Liver (tissue), 9 donors: ENCODE measurements around the gene ARL5A. TPM values are rescaled to one million over a fixed set of nuclear protein-coding genes. Genes with fewer than 3 reads are reported as not detected.

Experiments
- DNase-seq: peaks from one replicate; pipeline ENCODE4 v3.0.0-alpha.2; 2017; ENCODE audit warnings: low spot score
- H3K27ac ChIP-seq, 2 donors: one replicate each; pipeline ENCODE4 v1.7.0; 2013; ENCODE audit warnings: inconsistent platforms in 2 of 2, low read length in 2 of 2, control low read depth in 1 of 2, low read depth in 1 of 2, mild to moderate bottlenecking in 1 of 2
- H3K27me3 ChIP-seq, 4 donors: one replicate each; pipeline versions ENCODE4 v1.6.1 to v1.7.0; 2013; ENCODE audit warnings: low read length in 3 of 4, inconsistent platforms in 1 of 4, mild to moderate bottlenecking in 1 of 4, moderate library complexity in 1 of 4; ENCODE audit not compliant: control insufficient read depth in 4 of 4, insufficient read depth in 4 of 4
- H3K36me3 ChIP-seq, 4 donors: one replicate each; pipeline versions ENCODE4 v1.6.1 to v1.7.0; 2013; ENCODE audit warnings: low read length in 3 of 4, mild to moderate bottlenecking in 3 of 4, low read depth in 1 of 4, moderate library complexity in 1 of 4; ENCODE audit not compliant: control insufficient read depth in 4 of 4, insufficient read depth in 3 of 4
- H3K4me1 ChIP-seq, 4 donors: one replicate each; pipeline versions ENCODE4 v1.6.1 to v1.7.0; 2013; ENCODE audit warnings: low read length in 3 of 4, mild to moderate bottlenecking in 3 of 4, moderate library complexity in 1 of 4; ENCODE audit not compliant: control insufficient read depth in 4 of 4, insufficient read depth in 4 of 4
- H3K4me3 ChIP-seq, 3 donors: one replicate each; pipeline versions ENCODE4 v1.6.1 to v1.7.0; 2013; ENCODE audit warnings: low read length in 3 of 3, control low read depth in 1 of 3, low read depth in 1 of 3, mild to moderate bottlenecking in 1 of 3
- H3K9ac ChIP-seq, 2 donors: one replicate each; pipeline ENCODE4 v1.7.0; 2013; ENCODE audit warnings: low read length in 2 of 2, mild to moderate bottlenecking in 2 of 2, moderate library complexity in 2 of 2, control low read depth in 1 of 2, low read depth in 1 of 2
- H3K9me3 ChIP-seq, 4 donors: one replicate each; pipeline versions ENCODE4 v1.6.1 to v1.7.0; 2013; ENCODE audit warnings: low read length in 3 of 4; ENCODE audit not compliant: control insufficient read depth in 4 of 4
- EGR1 ChIP-seq, 2 donors: IDR thresholded peaks; 2 replicates each; pipeline ENCODE4 v1.6.1; 2016 to 2018; ENCODE audit warnings: antibody characterized with exemption in 2 of 2, low read depth in 2 of 2
- FOXA1 ChIP-seq: IDR thresholded peaks from 2 replicates; pipeline ENCODE4 v1.6.1; 2016; ENCODE audit warnings: antibody characterized with exemption
- FOXA2 ChIP-seq: IDR thresholded peaks from 2 replicates; pipeline ENCODE4 v1.6.1; 2016; ENCODE audit warnings: antibody characterized with exemption
- GABPA ChIP-seq, 2 donors: IDR thresholded peaks in 1 of 2; conservative IDR thresholded peaks in 1 of 2; 2 replicates each; pipeline ENCODE4 v1.6.1; 2016; ENCODE audit warnings: antibody characterized with exemption in 2 of 2, mild to moderate bottlenecking in 1 of 2, moderate library complexity in 1 of 2
- HNF4A ChIP-seq, 2 donors: conservative IDR thresholded peaks; 2 replicates each; pipeline ENCODE4 v1.6.1; 2016; ENCODE audit warnings: antibody characterized with exemption in 2 of 2, mild to moderate bottlenecking in 2 of 2
- HNF4G ChIP-seq: IDR thresholded peaks from 2 replicates; pipeline ENCODE4 v1.6.1; 2016; ENCODE audit warnings: antibody characterized with exemption
- JUND ChIP-seq, 2 donors: IDR thresholded peaks; 2 replicates each; pipeline ENCODE4 v1.6.1; 2016; ENCODE audit warnings: antibody characterized with exemption in 2 of 2
- NR2F2 ChIP-seq: IDR thresholded peaks from 2 replicates; pipeline ENCODE4 v1.6.1; 2016; ENCODE audit warnings: antibody characterized with exemption
- RAD21 ChIP-seq, 2 donors: IDR thresholded peaks; 2 replicates each; pipeline ENCODE4 v1.6.1; 2016; ENCODE audit warnings: antibody characterized with exemption in 2 of 2, mild to moderate bottlenecking in 2 of 2
- RXRA ChIP-seq, 2 donors: IDR thresholded peaks; 2 replicates each; pipeline ENCODE4 v1.6.1; 2017 to 2018; ENCODE audit warnings: antibody characterized with exemption in 2 of 2, mild to moderate bottlenecking in 1 of 2
- SP1 ChIP-seq: IDR thresholded peaks from 2 replicates; pipeline ENCODE4 v1.6.1; 2018; ENCODE audit warnings: antibody characterized with exemption, mild to moderate bottlenecking
- TAF1 ChIP-seq: conservative IDR thresholded peaks from 2 replicates; pipeline ENCODE4 v1.6.1; 2016; ENCODE audit warnings: antibody characterized with exemption, mild to moderate bottlenecking
- YY1 ChIP-seq: IDR thresholded peaks from 2 replicates; pipeline ENCODE4 v1.6.1; 2016; ENCODE audit warnings: antibody characterized with exemption, mild to moderate bottlenecking
- WGBS: extraction: QIAGEN DNeasy Blood & Tissue Kit; methylation state at CpG from one replicate; pipeline ENCODE4 v1.1.7; 2013; 5-methylcytosine and 5-hydroxymethylcytosine counted together
- polyA plus RNA-seq, 2 donors: library from polyadenylated mRNA; stranded (reverse) in 1 of 2; unstranded in 1 of 2; fragments of 200-250 nt in 1 of 2; fragments of >200 nt in 1 of 2; fragmentation: Nextera tagmentation in 1 of 2; extraction: Ambion mirVana in 1 of 2; gene quantifications; one replicate each; pipeline versions ENCODE4 v1.2.1 to v1.2.3, GENCODE V29; 2013 to 2015
- total RNA-seq, 2 donors: library from RNA; depleted of rRNA; stranded (reverse); fragments of >200 nt; gene quantifications; one replicate each; pipeline ENCODE4 v1.2.3, GENCODE V29; 2014
- TF ChIP-seq, protein P1 (sequence below): fragments of 150-350 bp; IDR thresholded peaks from 2 replicates; pipeline ENCODE4 v1.5.1; 2017; ENCODE audit warnings: improper control_type of control experiment, low read depth, low read length; ENCODE audit not compliant: missing input control
- TF ChIP-seq, protein P2 (sequence below): IDR thresholded peaks from 2 replicates; pipeline ENCODE4 v1.6.1; 2016; ENCODE audit warnings: antibody characterized with exemption
- TF ChIP-seq, protein P3 (sequence below): IDR thresholded peaks from 2 replicates; pipeline ENCODE4 v1.6.1; 2016; ENCODE audit warnings: antibody characterized with exemption
- TF ChIP-seq, protein P4 (sequence below): IDR thresholded peaks from 2 replicates; pipeline ENCODE4 v1.6.1; 2016; ENCODE audit warnings: antibody characterized with exemption, mild to moderate bottlenecking
- TF ChIP-seq, protein P5 (sequence below): IDR thresholded peaks from 2 replicates; pipeline ENCODE4 v1.6.1; 2016; ENCODE audit warnings: antibody characterized with exemption
- donor health status: healthy.
- donor health status: healthy.
- donor health status: healthy.
- donor health status: healthy.
- donor health status: healthy.

ARL5A gene
- total and polyA plus RNA-seq, 4 donors = 9.0 to 41.6 (median 18.0) TPM

DNA sequence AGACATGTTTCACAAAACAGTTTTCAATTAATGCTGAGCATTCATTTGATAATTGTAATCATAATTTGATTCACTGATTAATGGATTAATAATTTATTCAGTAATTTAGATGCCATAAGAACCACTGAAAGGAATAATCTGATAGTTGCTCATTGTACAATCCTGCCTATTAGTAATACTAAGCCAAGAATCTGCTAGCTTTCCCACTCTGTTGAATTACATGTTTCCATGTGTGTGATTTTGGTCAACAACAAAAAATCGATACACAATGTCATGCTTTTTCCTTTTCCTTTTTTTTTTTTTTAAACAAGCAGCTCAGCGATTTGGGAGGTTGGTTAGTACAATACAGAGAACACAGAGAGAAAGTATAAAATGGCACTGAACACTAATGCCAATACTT is 25.9 kb downstream of the ARL5A start:
- Histone ChIP-seq H3K4me1 (no peaks in the 10 kb centered on the region), H3K27me3 (no peaks in the 10 kb centered on the region), H3K4me3 (no peak overlapping the region), H3K9ac (no peak overlapping the region), H3K27ac (no peak overlapping the region), H3K36me3 (peaks cover 0 to 26% (median 11%) of the 10 kb centered on the region in 4 donors), H3K9me3 (no peaks in the 10 kb centered on the region)
- TF ChIP-seq NR2F2 (no peak), HNF4A (conservative IDR thresholded peaks at IDR 0.05) (no peak), SP1 (no peak), FOXA1 (no peak), EGR1 (IDR thresholded peaks at IDR 0.05; ENCODE audit: low read depth in 2 of 2) (no peak), FOXA2 (no peak), RXRA (IDR thresholded peaks at IDR 0.05) (no peak), TAF1 (no peak), YY1 (no peak), GABPA (IDR thresholded peaks at IDR 0.05 in 1 of 2, conservative IDR thresholded peaks at IDR 0.05 in 1 of 2) (no peak)
- TF ChIP-seq, protein P1, sequence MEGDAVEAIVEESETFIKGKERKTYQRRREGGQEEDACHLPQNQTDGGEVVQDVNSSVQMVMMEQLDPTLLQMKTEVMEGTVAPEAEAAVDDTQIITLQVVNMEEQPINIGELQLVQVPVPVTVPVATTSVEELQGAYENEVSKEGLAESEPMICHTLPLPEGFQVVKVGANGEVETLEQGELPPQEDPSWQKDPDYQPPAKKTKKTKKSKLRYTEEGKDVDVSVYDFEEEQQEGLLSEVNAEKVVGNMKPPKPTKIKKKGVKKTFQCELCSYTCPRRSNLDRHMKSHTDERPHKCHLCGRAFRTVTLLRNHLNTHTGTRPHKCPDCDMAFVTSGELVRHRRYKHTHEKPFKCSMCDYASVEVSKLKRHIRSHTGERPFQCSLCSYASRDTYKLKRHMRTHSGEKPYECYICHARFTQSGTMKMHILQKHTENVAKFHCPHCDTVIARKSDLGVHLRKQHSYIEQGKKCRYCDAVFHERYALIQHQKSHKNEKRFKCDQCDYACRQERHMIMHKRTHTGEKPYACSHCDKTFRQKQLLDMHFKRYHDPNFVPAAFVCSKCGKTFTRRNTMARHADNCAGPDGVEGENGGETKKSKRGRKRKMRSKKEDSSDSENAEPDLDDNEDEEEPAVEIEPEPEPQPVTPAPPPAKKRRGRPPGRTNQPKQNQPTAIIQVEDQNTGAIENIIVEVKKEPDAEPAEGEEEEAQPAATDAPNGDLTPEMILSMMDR = no peak
- TF ChIP-seq, protein P2, sequence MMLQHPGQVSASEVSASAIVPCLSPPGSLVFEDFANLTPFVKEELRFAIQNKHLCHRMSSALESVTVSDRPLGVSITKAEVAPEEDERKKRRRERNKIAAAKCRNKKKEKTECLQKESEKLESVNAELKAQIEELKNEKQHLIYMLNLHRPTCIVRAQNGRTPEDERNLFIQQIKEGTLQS = no peak
- TF ChIP-seq, protein P3, sequence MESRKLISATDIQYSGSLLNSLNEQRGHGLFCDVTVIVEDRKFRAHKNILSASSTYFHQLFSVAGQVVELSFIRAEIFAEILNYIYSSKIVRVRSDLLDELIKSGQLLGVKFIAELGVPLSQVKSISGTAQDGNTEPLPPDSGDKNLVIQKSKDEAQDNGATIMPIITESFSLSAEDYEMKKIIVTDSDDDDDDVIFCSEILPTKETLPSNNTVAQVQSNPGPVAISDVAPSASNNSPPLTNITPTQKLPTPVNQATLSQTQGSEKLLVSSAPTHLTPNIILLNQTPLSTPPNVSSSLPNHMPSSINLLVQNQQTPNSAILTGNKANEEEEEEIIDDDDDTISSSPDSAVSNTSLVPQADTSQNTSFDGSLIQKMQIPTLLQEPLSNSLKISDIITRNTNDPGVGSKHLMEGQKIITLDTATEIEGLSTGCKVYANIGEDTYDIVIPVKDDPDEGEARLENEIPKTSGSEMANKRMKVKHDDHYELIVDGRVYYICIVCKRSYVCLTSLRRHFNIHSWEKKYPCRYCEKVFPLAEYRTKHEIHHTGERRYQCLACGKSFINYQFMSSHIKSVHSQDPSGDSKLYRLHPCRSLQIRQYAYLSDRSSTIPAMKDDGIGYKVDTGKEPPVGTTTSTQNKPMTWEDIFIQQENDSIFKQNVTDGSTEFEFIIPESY = no peak
- TF ChIP-seq, protein P4, sequence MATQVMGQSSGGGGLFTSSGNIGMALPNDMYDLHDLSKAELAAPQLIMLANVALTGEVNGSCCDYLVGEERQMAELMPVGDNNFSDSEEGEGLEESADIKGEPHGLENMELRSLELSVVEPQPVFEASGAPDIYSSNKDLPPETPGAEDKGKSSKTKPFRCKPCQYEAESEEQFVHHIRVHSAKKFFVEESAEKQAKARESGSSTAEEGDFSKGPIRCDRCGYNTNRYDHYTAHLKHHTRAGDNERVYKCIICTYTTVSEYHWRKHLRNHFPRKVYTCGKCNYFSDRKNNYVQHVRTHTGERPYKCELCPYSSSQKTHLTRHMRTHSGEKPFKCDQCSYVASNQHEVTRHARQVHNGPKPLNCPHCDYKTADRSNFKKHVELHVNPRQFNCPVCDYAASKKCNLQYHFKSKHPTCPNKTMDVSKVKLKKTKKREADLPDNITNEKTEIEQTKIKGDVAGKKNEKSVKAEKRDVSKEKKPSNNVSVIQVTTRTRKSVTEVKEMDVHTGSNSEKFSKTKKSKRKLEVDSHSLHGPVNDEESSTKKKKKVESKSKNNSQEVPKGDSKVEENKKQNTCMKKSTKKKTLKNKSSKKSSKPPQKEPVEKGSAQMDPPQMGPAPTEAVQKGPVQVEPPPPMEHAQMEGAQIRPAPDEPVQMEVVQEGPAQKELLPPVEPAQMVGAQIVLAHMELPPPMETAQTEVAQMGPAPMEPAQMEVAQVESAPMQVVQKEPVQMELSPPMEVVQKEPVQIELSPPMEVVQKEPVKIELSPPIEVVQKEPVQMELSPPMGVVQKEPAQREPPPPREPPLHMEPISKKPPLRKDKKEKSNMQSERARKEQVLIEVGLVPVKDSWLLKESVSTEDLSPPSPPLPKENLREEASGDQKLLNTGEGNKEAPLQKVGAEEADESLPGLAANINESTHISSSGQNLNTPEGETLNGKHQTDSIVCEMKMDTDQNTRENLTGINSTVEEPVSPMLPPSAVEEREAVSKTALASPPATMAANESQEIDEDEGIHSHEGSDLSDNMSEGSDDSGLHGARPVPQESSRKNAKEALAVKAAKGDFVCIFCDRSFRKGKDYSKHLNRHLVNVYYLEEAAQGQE = no peak
- TF ChIP-seq, protein P5, sequence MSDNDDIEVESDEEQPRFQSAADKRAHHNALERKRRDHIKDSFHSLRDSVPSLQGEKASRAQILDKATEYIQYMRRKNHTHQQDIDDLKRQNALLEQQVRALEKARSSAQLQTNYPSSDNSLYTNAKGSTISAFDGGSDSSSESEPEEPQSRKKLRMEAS = no peak
- 90% methylated on average over 2 of the region's 2 CpGs for WGBS
- no peak for DNase-seq

DNA sequence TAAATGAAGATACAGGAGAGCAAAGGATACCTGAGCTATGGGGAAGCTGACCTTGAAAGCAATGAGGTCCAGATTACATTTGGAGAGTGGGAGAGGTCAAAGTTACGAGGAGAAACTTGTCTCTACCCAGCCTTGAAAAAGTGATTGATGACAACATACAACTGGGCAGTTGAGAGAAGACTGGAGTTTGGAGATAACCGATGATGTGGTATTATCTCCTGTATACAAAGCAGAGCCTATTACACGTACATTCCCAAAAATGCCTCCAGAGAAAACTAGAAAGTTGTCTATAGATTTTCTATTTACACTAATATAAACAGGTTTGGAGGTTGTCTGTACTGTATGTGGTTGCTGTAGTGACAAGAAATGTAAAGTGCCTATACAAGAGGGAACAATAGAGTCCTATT is 28.3 kb downstream of the ARL5A start:
- H3K27ac ChIP-seq = no peak overlapping the region
- no peaks in the 10 kb centered on the region for H3K4me1 ChIP-seq
- no peaks in the 10 kb centered on the region for H3K27me3 ChIP-seq
- H3K9ac ChIP-seq = no peak overlapping the region
- H3K4me3 ChIP-seq = no peak overlapping the region
- H3K9me3 ChIP-seq = no peaks in the 10 kb centered on the region
- no peak for DNase-seq
- WGBS = 97% methylated on average over 3 of the region's 3 CpGs
- H3K36me3 ChIP-seq = peaks cover 0 to 12% (median 3%) of the 10 kb centered on the region in 4 donors
- TF ChIP-seq FOXA1 (no peak), RAD21 (IDR thresholded peaks at IDR 0.05) (no peak), RXRA (IDR thresholded peaks at IDR 0.05) (no peak), NR2F2 (no peak), JUND (IDR thresholded peaks at IDR 0.05) (no peak), FOXA2 (no peak), HNF4G (no peak)
- TF ChIP-seq, protein P1 = no peak
- TF ChIP-seq, protein P3 = no peak
